HT1080 (cell line): ENCODE data around the gene MUC5AC. TPM values are rescaled to one million over a fixed set of nuclear protein-coding genes. Genes with fewer than 3 reads are reported as not detected.
"Not testable (repeated sequence)": the region's sequence is repeated elsewhere in the genome, so short reads cannot be mapped to it uniquely, and the experiment has no call there.

ENCODE experiments used
- DNase-seq: peaks from one replicate; pipeline ENCODE4 v3.0.0-alpha.2; 2015; ENCODE audit warnings: low read depth
- total RNA-seq: library from RNA; depleted of rRNA; stranded (reverse); fragments of >200 nt; shearing (Covaris generic); gene quantifications from 2 replicates; pipeline ENCODE4 v1.2.3, GENCODE V29; 2014

Gene MUC5AC
- total RNA-seq, 1 experiment from 2014 or later: not detected

- DNase-seq: no peak
Measured at GRCh38 chr11:1177020-1177770, 19.4 kb downstream of the MUC5AC start.

GRCh38 chr11:1177771-1178090 lies 20.0 kb downstream of the MUC5AC start:
- DNase-seq: no peak

GRCh38 chr11:1178201-1178885 lies 20.6 kb downstream of the MUC5AC start:
- no peak for DNase-seq

GRCh38 chr11:1178906-1179305 lies 21.2 kb downstream of the MUC5AC start:
- no peak for DNase-seq

- no peak for DNase-seq
Measured at GRCh38 chr11:1179641-1180040, 21.9 kb downstream of the MUC5AC start.

- DNase-seq: no peak
Measured at GRCh38 chr11:1180171-1180570, 22.4 kb downstream of the MUC5AC start.

- DNase-seq: no peak
Measured at GRCh38 chr11:1180947-1181391, 23.2 kb downstream of the MUC5AC start.

- no peak for DNase-seq
Measured at GRCh38 chr11:1181420-1181819, 23.7 kb downstream of the MUC5AC start.

GRCh38 chr11:1181853-1182535 lies 24.2 kb downstream of the MUC5AC start:
- no peak for DNase-seq

- DNase-seq: not testable (repeated sequence)
Measured at GRCh38 chr11:1184139-1184538, 26.4 kb downstream of the MUC5AC start.

- not testable (repeated sequence) for DNase-seq
Measured at GRCh38 chr11:1188451-1189130, 30.8 kb downstream of the MUC5AC start.

GRCh38 chr11:1189816-1190215 lies 32.1 kb downstream of the MUC5AC start:
- DNase-seq: not testable (repeated sequence)

- not testable (repeated sequence) for DNase-seq
Measured at GRCh38 chr11:1191786-1192470, 34.2 kb downstream of the MUC5AC start.

GRCh38 chr11:1192741-1193325 lies 35.1 kb downstream of the MUC5AC start:
- DNase-seq: no peak

GRCh38 chr11:1193326-1194230 lies 35.8 kb downstream of the MUC5AC start:
- DNase-seq: no peak

GRCh38 chr11:1194231-1194976 lies 36.7 kb downstream of the MUC5AC start:
- no peak for DNase-seq

GRCh38 chr11:1194977-1195681 lies 37.4 kb downstream of the MUC5AC start:
- DNase-seq: no peak
